DND-41 (cell line): ENCODE data around the gene PEAK3.

ENCODE experiments used
- ATAC-seq: fragments of 200-7000 bp; cut with Tn5 transposase; 3 replicates; pipeline ENCODE4 v1.9.1; 2021; ENCODE audit warnings: low read depth; ENCODE audit not compliant: insufficient read depth
- DNase-seq: peaks from one replicate; pipeline ENCODE4 v3.0.0-alpha.2; 2020
- H2AFZ ChIP-seq: 2 replicates; pipeline ENCODE4 v1.6.0; 2012; ENCODE audit warnings: low read depth, low read length
- H3K27ac ChIP-seq: 2 replicates; pipeline ENCODE4 v1.5.1; 2012; ENCODE audit warnings: low read length, inconsistent platforms
- H3K27me3 ChIP-seq: fragments of 200-600 bp; sonication (generic); 2 replicates; pipeline ENCODE4 v1.6.0; 2012; ENCODE audit warnings: low read length, mild to moderate bottlenecking, inconsistent platforms; ENCODE audit not compliant: insufficient read depth, poor library complexity
- H3K36me3 ChIP-seq: 2 replicates; pipeline ENCODE4 v1.5.1; 2012; ENCODE audit warnings: low read length, inconsistent platforms; ENCODE audit not compliant: insufficient read depth
- H3K4me1 ChIP-seq: 2 replicates; pipeline ENCODE4 v1.5.1; 2012; ENCODE audit warnings: mild to moderate bottlenecking, low read length; ENCODE audit not compliant: insufficient read depth
- H3K4me2 ChIP-seq: 2 replicates; pipeline ENCODE4 v1.6.0; 2012; ENCODE audit warnings: mild to moderate bottlenecking, moderate library complexity, low read length, inconsistent platforms; ENCODE audit not compliant: insufficient read depth
- H3K4me3 ChIP-seq, 2 experiments: fragments of 200-600 bp in 1 of 2; shearing (Covaris generic) in 1 of 2; 2 replicates each; pipeline ENCODE4 v1.5.1; 2012 to 2016; ENCODE audit warnings: inconsistent platforms in 2 of 2, low read length in 2 of 2, mild to moderate bottlenecking in 2 of 2, low read depth in 1 of 2, moderate library complexity in 1 of 2
- H3K79me2 ChIP-seq: 2 replicates; pipeline ENCODE4 v1.6.0; 2012; ENCODE audit warnings: low read length, inconsistent platforms; ENCODE audit not compliant: insufficient read depth
- H3K9ac ChIP-seq: 2 replicates; pipeline ENCODE4 v1.6.0; 2012; ENCODE audit warnings: low read depth, mild to moderate bottlenecking, inconsistent platforms, low read length, moderate library complexity
- H3K9me3 ChIP-seq: 2 replicates; pipeline ENCODE4 v1.5.1; 2012; ENCODE audit warnings: low read length, moderate library complexity, mild to moderate bottlenecking, inconsistent platforms; ENCODE audit not compliant: insufficient read depth, severe bottlenecking
- H4K20me1 ChIP-seq: 2 replicates; pipeline ENCODE4 v1.6.0; 2012; ENCODE audit warnings: low read length; ENCODE audit not compliant: insufficient read depth
- EZH2 ChIP-seq: IDR thresholded peaks from 3 replicates; pipeline ENCODE4 v1.6.1; 2012; ENCODE audit warnings: borderline replicate concordance, low read depth, mild to moderate bottlenecking, moderate library complexity, low read length, inconsistent platforms; ENCODE audit not compliant: severe bottlenecking
- TF ChIP-seq, protein P1 (sequence below): IDR thresholded peaks from 2 replicates; pipeline ENCODE4 v1.5.1; 2012; ENCODE audit warnings: borderline replicate concordance, low read length, moderate library complexity, mild to moderate bottlenecking; ENCODE audit not compliant: poor library complexity, severe bottlenecking; ENCODE audit errors: extremely low read depth

The PEAK3 gene

DNA sequence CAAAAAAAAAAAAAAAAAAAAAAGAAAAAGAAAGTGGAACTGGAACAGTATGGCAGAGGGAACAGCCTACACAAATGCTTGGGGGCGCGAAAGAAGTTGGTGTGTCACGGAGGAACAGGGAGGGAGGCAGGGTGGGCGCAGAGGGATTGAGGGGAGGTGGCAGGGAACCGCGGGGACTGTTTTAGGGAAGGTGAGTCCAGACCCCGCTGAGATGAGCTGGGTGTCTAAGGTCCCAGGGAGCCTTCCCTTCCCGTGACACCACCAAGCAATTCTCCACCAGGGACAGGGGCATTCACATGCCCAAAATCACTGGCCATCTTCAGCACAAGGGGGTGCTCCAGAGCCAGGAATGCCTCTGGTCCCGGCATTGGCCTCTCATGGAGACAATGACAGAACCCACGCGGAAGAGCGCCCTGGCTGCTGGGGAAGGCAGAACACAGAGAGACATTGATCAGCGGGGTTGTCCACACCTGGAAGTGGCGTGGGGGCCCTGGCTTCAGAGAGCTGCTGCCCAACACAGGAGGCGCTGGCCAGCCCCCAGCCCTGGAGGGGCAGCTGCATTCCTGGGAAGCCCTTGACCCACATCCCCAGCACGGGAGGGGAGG lies 6.9 kb downstream of the PEAK3 start:
- Histone ChIP-seq H3K27ac (no peak overlapping the region), H3K27me3 (no peaks in the 10 kb centered on the region), H3K4me2 (no peak overlapping the region), H3K4me3 (no peak overlapping the region), H3K79me2 (peaks cover 57% of the 10 kb centered on the region), H3K36me3 (peaks cover 52% of the 10 kb centered on the region), H4K20me1 (peaks cover 61% of the 10 kb centered on the region), H2AFZ (no peak overlapping the region), H3K9ac (no peak overlapping the region), H3K4me1 (peaks cover 36% of the 10 kb centered on the region), H3K9me3 (no peaks in the 10 kb centered on the region)
- no peak for ATAC-seq
- TF ChIP-seq, protein P1, sequence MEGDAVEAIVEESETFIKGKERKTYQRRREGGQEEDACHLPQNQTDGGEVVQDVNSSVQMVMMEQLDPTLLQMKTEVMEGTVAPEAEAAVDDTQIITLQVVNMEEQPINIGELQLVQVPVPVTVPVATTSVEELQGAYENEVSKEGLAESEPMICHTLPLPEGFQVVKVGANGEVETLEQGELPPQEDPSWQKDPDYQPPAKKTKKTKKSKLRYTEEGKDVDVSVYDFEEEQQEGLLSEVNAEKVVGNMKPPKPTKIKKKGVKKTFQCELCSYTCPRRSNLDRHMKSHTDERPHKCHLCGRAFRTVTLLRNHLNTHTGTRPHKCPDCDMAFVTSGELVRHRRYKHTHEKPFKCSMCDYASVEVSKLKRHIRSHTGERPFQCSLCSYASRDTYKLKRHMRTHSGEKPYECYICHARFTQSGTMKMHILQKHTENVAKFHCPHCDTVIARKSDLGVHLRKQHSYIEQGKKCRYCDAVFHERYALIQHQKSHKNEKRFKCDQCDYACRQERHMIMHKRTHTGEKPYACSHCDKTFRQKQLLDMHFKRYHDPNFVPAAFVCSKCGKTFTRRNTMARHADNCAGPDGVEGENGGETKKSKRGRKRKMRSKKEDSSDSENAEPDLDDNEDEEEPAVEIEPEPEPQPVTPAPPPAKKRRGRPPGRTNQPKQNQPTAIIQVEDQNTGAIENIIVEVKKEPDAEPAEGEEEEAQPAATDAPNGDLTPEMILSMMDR: peak; percentile 61
- TF ChIP-seq EZH2: no peak
- peak; percentile 49 for DNase-seq

DNA sequence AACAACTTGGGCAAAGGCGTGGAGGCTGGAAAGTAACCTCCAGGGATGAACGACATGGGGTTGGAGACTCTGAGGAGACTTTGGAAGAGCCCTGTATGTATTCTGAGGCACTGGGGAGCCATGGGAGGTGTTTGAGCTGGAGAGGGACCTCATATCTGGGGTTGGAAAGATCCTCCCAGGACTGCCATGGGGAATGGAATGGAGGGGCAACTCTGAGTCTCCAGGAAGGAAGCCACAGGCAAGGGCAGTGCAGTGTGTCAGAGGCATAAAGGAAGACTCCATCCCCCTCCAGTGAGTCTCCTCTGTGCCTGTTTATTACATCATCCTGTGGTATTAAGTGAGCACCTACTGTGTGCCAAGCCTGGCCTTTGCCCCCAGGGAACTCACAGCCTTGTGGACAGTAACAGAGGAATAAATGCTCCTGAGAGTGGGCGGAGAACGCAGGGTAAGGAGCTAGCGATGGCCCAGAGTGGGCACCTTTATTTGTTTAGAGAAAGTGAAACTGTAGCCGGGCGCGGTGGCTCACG lies 7.7 kb downstream of the PEAK3 start:
- Histone ChIP-seq H4K20me1 (peaks cover 68% of the 10 kb centered on the region), H3K36me3 (peaks cover 58% of the 10 kb centered on the region), H3K79me2 (peaks cover 65% of the 10 kb centered on the region), H3K27ac (peak overlapping the region; percentile 73), H3K27me3 (no peaks in the 10 kb centered on the region), H3K4me3 (peak overlapping the region in 1 of 2 experiments; percentile 100; a peak in 2 of 4 replicates), H3K4me2 (peak overlapping the region; percentile 84), H3K9me3 (no peaks in the 10 kb centered on the region), H2AFZ (no peak overlapping the region), H3K4me1 (peaks cover 36% of the 10 kb centered on the region), H3K9ac (peak overlapping the region; percentile 100)
- DNase-seq: no peak
- no peak for TF ChIP-seq EZH2
- TF ChIP-seq, protein P1: no peak
- ATAC-seq: no peak

DNA sequence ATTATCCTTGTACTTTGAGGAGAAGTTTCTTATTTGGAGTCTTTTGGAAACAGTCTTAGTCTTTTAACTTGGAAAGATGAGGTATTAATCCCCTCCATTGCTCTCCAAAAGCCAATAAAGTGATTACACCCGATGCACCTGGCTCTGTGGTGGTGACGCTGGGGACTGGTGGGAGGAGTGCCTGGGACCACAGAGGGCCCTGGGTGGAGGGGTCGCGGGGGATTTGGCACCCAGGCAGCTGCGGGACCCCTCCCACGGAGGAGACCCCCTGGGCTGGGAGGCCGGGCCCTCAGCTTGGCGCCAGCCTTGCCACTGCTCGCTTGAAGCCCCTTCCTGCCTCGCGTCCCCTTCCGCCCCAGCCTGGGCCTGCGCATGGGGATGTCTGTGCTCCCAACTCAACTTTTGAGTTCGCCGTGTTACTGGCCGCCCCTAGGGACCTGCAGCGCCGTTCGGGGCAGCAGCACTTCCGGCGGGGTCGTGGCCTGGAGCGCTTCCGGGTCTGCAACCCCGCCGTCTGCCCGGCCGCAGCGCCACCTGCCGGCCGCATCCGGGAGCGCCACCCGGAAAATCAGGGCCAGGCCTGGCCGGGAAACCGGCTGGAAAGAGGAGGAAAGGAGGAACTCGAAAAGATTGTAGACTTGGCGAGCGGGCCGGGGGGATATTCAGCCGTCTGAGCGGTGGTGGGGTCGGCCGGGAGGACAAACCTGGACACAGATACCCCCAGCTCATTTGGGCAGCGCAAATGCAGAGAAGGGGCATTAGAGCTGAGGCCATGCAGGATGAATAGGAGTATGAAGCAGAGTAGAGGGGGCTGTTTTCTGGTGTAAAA lies 8.4 kb downstream of the PEAK3 start:
- Histone ChIP-seq H3K9ac (peak overlapping the region; percentile 100), H3K4me2 (peak overlapping the region; percentile 84), H3K36me3 (peaks cover 58% of the 10 kb centered on the region), H3K4me1 (peaks cover 39% of the 10 kb centered on the region), H3K27me3 (no peaks in the 10 kb centered on the region), H4K20me1 (peaks cover 68% of the 10 kb centered on the region), H3K27ac (peak overlapping the region; percentile 73), H2AFZ (no peak overlapping the region), H3K79me2 (peaks cover 68% of the 10 kb centered on the region), H3K4me3 (peak overlapping the region; percentile 21 to 100; a peak in 3 of 4 replicates), H3K9me3 (no peaks in the 10 kb centered on the region)
- ATAC-seq: peak; percentile 77
- peak; percentile 94 for DNase-seq
- TF ChIP-seq, protein P1: peak; percentile 98
- no peak for TF ChIP-seq EZH2
